DMS153 (cell line): ENCODE data around the gene AP3D1.
"Not testable (repeated sequence)": the region's sequence is repeated elsewhere in the genome, so short reads cannot be mapped to it uniquely, and the experiment has no call there.

ENCODE experiments used
- DNase-seq: peaks from one replicate; lab custom pipeline; 2025; lab: John Stamatoyannopoulos, UW

AP3D1 gene

DNA sequence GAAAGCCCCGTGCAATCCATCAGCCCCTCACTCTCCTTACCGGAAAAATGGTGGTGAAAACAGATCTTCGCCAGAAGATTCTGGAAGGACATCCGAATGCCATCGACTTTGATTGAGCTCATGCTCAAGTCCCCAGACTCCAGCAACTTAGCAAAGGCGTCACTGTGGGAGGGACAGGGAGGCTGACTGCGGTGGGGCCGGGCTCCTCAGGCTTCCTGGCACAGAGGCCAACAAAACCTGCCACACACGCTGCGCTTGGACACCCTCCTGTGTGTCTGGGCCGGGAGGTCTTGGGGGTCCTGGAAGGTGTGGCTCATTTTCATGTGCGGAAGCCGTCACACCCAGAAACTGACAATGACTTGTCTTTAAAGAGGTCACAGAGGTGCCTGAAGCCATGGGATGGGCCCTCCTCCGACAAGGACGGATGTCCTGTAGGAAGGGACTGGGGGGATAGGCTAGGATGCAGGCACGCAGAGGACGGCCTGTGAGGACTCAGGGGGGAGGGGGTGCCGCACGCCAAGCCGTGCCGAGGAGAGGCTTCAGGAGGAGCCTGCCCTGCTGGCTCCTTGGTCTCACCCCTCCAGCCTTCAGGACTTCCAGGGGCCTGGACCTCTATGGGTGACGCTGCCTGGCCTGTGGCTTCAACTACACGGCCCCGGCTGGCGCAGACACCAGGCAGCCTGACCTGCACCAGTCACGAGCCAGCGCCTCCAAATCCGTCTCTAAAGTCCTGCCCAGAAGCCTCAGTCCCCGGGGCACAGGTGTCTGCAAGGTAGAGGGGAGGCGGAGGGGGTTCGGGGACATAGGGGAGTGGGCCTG, 42.1 kb downstream of the AP3D1 start:
- DNase-seq, result no peak

DNA sequence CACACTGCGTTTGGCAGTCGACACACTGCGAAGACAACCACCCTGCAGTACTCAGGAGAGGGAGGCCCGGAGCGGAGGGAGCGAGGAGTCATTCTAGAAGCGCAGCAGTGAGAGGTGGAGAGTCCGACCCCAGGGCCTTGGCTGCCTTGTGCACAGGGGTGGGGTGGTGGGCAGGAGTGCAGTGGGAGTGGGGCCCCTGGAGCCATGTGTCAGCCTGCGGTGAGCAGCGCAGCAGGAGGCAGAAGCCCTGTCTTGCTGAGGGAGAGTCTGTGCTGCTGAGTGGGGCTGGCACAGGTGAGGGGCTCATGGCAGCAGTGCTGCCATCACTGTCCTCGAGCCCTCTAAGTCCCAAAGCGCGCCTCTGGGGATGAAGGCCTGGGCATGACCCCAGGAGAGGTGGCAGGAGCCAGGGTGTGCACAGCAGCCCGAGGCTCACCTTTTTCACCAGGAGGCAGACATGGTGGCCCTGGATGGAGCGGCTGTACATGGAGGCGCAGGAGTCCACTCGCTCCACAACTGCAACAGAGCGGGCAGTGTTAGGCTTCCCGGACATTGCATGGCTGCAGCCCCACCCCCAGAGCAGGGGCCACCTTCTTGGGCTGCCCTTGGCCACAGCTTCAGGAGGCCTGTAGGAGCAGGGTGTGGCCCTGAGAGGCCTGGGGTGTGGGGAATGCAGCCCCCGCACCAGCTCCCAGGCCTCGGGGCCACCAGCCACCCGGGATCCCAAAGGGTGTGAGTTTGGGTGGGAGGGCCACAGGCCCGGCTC, 42.9 kb downstream of the AP3D1 start:
- DNase-seq, result no peak

DNA sequence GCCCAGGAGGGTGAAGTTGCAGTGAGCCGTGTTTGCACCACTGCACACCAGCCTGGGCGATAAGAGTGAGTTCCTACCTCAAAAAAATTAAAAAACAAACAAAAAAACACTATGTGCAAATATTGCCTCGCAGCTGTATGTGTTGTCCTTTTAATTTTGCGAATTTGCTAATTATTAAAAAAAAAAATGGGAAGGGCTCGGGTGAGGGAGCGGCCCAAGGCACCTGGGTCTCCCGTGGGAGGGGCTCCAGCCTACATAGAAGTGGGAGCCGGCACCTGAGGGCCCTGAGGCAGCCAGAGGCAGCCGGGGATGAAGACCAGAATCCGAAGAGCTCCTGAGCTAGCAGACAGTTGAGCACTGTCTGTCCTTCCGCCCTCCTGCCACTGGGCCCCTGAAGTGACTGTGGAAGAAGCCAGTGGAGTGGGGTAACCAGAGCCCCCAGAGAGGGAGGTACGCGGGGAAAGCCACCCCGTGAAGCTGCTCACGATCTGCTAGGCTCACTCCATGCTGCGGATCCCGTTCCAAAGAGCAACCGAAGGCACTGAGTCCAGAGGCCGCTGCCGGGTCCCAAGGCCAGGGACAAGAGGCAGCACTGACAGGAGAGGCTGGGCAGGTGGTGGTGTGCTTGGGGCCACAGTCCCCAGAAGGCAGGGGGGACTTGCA, 48.2 kb downstream of the AP3D1 start:
- no peak for DNase-seq

DNA sequence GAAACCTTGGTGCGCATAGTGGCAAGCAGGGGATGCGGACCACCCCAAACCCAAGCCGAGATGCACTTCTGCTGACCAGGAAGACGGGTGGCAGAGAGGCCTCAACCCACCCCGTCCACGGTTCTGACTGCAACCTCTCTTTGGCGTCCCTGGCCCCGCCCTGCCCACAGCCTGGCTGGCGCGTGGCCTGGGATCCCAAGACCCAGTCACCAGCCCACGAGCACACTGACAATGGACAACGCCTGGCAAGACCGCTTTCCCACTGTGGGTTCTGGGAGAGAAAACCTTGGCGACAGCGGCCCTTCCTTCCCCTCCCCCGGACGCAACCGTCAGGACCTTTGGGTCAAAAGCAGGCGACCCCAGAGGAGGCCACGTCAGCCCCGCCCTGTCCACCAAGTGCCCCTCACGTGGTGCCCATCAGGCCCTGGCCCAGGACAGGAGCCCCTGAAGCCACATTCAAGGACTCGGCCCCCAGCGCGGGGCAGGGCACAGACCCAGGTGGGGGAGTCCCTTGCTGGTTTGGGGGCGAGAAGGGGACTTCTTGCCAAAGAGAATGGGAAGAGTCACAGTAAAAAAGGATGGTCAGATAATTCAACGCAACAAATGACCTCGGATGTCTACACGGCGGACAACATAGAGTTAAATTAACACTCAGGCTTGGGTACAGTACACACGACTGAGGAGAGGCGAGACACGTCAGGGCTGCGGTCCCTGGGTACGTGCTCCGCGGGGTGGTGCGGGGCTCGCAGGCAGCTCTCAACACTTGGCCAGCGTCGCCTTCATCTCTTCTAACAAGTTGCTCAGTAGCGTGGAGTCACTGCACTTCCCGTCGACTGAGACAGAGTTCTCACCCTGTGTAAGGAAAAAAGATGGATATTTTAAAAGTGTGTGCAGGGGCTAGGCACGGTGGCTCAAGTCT, 49.7 kb downstream of the AP3D1 start:
- DNase-seq, result no peak

DNA sequence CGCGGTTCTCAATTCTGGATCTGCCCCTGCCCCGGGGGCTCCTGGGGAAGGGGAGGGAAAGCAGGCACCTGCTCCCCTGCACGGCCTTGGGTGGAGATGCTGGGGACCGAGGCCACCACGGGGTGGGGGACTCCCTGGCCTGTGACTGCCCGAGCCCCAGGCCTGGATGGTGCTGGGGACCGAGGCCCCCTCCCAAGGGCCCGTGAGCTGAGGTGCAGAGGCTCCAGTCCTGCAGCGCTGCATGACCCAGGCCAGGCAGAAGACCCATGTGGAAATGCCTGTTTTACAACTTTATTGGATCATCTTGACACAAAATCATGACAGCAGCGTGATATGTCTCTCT, 50.7 kb downstream of the AP3D1 start:
- no peak for DNase-seq

DNA sequence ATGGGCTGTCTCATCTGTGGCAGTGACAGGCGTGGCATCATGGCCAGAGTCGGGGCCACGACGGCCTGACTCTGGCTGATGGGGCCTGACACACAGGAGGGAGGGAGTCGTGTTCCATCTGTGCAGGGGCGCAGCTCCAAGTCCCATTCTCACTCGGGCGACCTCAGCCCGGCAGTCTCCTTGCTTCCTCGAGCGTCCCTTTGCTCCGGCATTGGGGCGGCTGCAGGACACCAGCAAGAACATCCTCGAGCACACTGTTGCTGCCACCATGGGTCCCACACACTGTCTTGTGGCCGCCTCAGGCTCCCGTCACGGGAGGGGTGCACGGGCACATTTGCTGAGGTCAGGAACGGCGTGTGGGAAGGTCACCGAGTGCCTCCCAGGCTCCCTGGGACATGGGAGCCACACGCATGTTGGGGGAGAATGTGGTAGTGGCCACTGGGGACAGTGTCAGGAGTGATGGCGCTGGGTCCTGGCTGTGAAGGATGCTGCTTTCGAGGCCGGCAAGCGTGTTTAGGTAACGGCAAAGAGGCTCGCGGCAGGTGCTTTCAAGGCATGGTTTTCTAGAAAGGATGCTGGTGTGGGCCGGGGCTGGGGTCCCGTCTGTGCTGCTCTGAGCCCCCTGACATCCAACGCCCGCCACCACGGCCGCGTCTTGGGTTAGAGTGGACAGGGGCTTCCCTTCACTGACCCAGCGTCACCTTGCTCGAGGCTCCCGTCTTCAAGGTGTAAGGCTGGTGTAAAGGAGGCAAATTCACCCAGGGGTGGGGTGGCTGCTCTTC, 51.2 kb downstream of the AP3D1 start:
- DNase-seq, result no peak

DNA sequence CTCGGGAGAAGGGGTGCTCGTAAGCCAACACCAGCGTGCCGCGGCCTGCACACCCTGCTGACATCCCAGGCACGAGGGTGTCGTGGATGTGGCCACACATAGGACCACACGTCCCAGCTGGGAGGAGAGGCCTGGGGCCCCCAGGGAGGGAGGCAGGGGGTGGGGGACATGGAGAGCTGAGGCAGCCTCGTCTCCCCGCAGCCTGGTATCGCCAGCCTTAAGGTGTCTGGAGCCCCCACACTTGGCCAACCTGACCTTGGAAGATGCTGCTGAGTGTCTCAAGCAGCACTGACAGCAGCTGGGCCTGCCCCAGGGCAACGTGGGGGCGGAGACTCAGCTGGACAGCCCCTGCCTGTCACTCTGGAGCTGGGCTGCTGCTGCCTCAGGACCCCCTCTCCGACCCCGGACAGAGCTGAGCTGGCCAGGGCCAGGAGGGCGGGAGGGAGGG, 52.3 kb downstream of the AP3D1 start:
- no peak for DNase-seq

DNA sequence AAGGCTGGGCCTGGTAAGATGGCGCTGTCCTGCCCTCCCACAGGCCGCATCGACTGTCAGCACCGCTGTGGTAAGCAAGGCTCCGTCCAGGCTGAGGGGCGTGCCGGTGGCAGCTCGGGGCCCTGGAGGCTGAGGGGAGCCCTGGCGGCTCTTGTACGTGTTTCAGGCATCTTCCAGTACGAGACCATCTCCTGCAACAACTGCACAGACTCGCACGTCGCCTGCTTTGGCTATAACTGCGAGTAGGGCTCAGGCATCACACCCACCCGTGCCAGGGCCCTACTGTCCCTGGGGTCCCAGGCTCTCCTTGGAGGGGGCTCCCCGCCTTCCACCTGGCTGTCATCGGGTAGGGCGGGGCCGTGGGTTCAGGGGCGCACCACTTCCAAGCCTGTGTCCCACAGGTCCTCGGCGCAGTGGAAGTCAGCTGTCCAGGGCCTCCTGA, 53.5 kb downstream of the AP3D1 start:
- DNase-seq, result no peak

DNA sequence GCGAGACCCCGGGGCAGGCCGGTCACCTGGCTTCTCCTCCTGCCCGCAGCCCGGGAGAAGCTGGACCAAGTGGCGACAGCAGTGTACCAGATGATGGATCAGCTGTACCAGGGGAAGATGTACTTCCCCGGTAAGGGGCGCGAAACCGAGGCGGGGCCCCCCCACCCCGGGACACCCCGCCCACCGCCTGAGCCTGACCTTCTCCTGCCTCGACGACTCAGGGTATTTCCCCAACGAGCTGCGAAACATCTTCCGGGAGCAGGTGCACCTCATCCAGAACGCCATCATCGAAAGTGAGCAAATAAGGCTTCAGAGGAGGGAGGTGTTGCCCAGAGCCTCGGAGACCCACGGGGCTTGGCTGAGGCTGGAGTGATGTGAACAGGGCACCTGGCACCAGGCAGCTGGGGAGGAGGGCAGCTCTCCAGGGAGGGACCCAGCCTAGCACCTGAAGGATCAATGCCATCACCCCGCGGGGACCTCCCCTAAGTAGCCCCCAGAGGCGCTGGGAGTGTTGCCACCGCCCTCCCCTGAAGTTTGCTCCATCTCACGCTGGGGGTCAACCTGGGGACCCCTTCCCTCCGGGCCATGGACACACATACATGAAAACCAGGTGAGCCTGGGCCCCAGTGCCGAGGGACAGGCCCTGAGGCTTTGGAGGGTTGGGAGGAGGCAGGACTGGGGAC, 54.0 kb downstream of the AP3D1 start:
- DNase-seq, result no peak

DNA sequence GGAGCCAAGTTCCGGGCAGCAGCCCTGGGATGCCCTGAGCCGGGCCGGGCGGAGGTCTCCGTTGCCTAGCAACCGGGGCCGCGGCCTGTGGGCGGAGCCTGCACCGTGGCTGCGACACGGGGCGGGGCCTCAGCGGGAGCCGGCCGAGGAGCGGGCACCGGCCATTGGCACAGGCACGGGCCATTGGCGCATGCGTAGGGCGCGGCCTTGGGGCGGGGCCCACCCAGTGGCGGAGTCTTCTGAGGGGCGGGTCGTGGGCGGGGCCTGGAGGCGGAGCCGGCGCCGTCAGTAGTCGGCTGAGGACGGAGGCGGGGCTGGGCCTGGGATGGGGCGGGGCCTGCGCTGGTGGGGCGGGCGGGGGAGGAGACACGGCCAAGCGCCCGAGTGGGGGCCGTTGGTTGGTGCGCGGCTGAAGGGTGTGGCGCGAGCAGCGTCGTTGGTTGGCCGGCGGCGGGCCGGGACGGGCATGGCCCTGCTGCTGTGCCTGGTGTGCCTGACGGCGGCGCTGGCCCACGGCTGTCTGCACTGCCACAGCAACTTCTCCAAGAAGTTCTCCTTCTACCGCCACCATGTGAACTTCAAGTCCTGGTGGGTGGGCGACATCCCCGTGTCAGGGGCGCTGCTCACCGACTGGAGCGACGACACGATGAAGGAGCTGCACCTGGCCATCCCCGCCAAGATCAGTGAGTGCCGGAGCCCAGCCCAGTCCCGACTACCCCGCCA, 54.7 kb downstream of the AP3D1 start, which contains the start of gene IZUMO4:
Gene IZUMO4 (plus strand): TSS at position 436 of the 723 bp plus-strand sequence. CDS start 31 bp downstream, at position 467.
- peak; percentile 81 for DNase-seq

DNA sequence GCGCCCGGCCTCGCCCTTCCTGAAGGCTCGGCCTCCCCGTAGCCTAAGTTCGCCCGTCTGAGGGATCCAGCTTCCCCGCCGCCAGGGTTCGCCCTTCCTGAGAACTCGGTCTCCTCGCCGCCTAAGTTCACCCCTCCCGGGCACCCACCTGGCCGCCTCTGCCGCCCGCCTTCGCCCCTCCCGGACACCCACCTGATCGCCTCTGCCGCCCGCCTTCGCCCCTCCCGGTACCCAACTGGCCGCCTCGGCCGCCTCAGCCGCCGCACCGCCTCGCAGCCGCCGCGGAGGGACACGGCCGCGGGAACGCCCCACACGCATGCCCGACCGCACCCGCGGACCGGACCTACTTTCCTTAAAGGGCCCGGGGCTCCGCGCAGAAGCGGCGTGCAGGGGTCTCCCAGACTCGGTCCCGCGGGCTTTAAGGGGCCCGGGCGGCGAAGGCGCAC, 55.3 kb downstream of the AP3D1 start, which contains the start of gene MOB3A:
Gene MOB3A (minus strand): TSS at position 293 of the 446 bp plus-strand sequence. CDS start 17,766 bp downstream, outside the sequence.
- peak; percentile 71 for DNase-seq

DNA sequence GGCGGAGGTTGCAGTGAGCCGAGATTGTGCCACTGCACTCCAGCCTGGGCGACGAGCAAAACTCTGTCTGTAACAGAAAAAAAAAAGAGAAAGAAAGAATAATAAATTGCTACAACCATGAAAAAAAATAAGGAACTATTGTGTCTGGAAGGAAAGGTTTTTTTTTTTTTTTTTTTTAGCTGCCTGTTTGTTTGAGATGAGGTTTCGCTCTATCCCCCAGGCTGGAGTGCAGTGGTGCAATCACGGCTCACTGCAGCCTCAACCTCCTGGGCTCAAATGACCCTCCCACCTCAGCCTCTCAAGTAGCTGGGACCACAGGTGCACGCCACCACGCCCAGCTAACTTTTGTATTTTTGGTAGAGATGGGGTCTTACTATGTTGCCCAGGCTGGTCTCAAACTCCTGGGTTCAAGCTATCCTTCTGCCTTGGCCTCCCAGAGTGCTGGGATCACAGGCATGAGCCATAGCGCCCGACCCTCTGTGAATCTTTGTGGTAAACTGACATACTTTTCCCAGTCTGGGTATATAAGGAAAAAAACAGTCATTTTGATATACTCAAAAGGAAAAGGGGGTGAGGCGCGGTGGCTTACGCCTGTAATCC, 59.3 kb downstream of the AP3D1 start:
- not testable (repeated sequence) for DNase-seq

DNA sequence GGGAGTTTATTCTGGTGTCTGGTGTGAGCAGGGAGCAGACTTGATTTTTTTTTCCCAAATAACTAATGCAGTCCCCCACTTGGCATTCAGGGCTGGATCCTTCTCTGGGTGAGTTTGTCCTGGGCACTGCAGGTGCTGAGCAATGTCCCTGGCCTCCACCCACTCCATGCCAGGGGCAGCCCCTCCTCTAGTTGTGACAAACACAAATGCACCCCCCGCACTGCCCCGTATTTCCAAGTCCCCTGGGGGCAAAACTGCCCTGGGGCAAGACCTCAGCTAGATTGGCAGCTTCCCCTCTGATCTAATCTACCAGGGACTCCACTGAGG, 61.7 kb downstream of the AP3D1 start:
- no peak for DNase-seq

DNA sequence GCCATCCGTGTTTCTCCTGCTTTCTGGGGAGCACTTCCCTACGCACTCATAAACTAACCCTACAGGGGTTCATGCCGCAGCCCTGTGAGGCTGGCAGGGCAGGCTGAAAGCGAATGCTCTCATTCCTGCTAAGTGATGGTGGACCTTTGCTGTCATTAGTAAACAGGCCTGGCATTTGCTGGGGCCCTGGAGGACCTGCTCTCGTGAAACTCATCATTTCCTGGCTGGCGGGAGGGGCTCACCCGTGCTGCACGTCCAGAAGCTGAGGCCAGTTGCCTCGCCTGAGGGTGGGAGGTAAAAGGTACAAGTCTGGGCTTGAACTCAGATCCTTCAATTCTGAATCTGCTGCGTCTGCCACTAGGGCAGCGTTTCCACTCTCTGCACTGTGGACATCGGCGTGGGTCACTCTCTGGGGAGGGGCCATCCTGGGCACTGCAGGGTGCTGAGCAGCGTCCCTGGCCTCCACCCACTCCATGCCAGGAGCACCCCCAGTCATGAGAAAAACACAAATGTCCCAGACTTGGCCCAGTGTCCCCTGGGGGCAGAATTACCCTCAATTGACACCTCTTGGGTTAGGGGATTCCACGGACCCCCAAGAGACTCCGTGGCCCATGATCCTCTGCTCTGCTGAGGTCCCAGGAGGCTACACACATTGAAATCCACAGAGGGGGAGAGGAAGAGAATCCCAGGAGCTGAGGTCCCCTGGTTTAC, 62.2 kb downstream of the AP3D1 start:
- no peak for DNase-seq

DNA sequence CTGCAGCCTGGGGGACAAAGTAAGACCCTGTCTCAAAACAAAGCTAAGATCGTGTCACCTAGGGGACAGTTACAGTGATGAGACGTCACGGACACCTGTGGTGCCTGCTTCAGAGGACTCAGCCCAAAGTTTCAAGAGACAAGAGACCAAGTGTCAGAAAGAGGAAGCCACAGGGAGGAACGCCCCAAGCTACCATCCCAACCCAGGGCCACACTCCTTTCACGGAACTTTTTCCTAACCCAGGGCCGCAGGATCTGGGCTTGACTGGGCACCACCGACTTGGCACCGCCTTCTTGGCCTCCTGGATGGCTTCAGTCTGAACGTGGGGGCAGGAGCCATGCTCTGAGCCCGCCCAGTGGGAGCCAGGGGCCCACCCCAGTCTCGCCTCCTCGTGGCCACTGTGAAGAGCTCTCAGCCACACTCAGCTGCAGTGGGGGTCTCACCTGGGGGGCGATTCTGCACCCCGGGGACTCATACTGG, 63.7 kb downstream of the AP3D1 start:
- DNase-seq, result no peak

DNA sequence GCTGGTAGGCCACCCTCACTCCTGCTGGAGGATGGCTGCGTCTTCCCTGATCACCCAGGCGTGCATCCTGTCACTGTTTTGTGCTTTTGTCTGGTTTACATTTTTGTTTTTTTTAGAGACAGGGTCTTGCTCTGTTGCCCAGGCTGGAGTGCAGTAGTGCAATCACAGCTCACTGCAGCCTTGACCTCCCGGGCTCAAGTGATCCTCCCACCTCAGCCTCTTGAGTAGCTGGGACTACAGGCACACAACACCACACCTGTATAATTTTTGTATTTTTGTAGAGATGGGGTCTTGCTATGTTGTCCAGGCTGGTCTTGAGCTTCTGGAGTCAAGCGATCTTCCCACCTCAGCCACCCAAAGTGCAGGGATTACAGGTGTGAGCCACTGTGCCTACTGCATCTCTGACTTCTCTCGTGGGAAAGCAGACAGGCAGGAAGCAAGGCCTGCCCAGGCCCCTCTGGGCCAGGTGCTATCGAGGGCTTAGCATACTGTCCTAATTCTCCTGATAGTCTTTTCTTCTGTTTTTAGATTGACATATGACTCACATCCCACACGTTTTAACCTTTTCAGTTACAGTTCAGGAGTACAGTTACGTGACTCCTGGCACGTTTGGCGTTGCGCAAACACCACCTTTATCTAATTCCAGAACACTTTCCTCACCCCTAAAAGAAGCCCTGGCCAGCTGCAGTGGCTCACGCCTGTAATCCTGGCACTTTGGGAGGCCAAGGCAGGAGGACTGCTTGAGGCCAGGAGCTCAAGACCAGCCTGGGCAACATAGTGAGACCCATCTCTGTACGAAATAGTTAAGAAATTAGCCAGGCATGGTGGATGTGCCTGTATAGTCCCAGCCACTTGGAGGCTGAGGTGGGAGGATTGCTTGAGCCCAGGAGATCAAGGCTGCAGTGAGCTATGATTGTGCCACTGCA, 64.4 kb downstream of the AP3D1 start:
- DNase-seq, result not testable (repeated sequence)
